Central memory CD4-positive, alpha-beta T cell (primary cell): ENCODE measurements around the gene AQP2.
"Not testable (repeated sequence)": the region's sequence is repeated elsewhere in the genome, so short reads cannot be mapped to it uniquely, and the experiment has no call there.

ENCODE experiments used
- DNase-seq: peaks from one replicate; pipeline ENCODE4 v3.0.0; 2022

AQP2 gene

DNA sequence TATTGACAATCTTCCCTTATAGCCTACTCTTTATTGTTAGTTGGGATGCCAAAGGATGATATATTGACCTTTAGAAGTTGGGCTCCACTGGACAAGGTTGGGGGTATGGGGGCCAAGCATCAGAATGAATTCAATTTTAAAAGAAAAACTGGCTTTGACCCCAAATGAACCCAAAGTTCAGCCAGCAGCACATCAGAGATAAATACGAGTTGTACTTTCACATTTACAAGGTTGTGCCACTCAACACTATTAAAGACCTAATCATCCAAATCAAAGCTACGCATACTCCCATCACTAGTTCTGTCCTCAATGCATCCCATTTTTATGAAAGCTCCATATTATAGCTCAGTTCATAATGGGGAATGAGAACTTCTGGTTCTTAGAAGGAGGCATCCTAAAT is 38.9 kb downstream of the AQP2 start:
- DNase-seq, result not testable (repeated sequence)

DNA sequence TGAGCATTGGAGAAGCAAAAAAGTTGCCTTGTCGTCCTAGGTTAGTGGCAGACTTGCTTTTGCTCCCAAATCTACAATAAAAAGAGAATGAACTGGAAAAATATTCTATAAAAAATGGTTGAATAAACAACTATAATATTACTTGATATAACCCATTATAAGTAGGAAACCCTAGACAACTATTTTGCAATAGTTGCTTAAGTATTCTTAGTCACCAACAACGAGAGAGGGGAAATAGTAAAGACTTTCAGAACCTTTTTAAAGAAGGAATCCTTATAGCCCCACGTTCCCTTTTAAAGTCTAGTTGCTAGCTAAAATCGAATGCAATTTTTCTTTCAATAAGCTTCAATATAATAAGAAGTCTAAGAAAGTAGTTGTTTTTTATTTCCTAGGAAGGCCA is 39.7 kb downstream of the AQP2 start:
- DNase-seq, result no peak

DNA sequence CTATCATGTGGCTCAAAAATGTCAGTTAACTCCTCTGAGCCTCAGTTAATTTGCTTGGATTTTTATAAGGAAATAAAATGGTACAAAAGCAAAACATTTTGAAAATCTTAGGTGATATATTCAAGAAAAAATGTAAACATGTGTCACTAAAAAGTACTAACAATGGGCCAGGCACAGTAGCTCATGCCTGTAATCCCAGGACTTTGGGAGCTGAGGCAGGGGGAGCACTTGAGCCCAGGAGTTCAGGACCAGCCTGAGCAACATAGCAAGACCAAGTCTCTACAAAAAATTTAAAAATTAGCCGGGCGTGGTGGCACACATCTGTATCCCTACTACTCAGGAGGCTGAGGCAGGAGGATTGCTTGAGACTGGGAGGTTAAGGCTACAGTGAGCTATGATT is 47.9 kb downstream of the AQP2 start:
- DNase-seq, result no peak

DNA sequence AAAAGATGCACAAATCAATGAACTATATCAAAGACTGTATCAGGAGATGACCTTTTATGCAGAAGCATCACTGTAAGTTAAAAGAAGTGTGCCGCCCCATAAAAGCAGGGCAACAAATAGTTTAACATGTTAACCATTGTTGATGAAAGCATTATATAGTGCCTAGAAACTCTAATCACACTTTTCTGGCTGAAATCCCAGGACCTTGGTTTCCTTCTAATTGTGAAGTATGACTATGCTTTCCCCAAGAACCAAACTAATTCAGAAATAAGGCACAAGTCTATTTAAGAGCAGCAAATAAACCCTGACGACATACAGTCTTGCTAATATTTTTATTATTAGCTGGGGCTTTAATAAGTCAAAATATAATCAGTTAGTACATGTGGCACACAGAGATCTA is 53.1 kb downstream of the AQP2 start:
- no peak for DNase-seq

DNA sequence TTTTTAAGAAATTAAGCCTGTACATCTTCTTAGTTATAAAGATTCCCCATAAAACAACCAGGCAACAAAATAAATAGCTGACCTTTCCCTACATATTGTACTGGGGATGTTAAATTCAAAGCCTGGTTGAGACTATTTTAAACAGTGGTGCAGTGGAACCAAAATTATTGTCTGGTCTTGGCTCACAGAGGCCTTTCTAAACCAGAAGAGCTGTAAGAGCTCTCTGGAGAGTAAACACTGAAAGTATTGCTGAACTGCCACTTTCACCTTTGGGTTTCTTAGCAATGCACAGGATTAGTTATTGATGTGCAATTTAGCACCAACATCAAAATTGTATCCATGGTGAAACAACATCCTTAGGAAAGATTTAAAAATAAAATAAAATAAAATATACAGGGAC is 54.2 kb downstream of the AQP2 start:
- no peak for DNase-seq

DNA sequence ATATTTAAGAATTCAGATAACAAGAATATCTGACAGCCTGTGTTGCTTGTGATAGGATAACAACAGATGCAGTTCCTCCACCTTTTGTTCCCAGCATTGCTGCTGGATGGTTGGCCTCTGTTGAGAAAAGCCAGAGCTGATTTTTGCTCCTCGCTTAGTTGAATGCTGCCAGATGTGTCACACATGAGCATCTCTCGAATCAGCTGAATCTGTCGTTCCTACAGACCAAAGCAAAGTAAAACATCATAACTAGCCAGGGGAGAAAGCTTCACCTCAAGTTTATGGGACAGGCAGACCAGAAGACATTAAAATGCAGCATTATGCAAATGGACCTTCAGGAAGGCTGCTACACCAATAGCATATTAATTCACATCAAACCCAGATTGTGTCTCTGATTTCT is 54.6 kb downstream of the AQP2 start:
- DNase-seq, result no peak

DNA sequence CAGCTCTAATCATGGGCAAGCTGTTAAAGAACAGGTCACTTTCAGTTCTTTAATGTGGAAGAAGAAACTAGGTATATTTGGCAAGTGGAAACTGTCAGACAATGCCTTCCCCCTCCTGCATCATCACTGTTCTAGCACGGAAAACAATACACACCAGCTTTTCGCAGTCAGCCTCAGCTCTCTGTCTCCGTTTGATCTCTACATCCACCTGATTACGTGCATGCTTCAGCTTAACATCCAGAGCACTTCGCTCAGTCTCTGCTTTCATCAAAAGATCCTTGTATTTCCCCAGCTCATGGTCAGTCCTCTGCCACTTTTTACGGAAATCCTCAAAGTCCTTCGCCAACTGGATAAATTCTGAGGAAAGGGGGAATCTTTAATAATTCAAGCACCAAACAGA is 55.7 kb downstream of the AQP2 start:
- no peak for DNase-seq

DNA sequence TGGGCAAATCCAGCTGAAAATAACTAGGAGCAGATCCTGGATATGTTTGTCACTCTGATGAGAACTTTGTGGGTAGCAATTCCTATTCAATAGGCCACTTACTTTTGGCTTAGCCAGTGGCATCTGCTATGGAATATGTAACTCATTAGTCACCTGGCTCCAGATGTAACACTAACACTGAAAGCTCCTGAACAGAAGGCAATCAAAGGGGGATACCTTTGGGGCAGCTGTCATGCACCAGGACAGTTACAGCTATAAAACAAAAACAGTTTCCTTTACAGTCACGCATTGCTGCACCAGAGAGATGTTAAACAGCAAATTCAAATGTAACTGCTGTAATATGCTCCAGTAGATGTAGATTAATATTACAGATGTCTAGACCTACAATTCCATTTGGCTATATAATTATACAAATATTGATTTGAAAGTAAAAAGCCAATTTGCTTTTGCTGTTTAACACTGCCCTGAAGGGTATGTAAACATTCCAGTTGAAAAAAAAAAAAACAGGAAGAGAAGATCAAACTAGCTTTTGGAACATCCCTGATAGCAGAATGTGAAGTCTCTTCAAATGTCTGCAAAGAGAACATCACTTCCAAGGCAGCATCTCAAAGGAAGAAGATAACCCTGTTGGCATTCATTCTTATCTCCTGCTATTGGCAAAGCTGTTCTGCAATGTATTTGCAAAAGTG is 56.4 kb downstream of the AQP2 start:
- no peak for DNase-seq
